Natural killer cell (primary cell): ENCODE data around the gene DALRD3. TPM values are rescaled to one million over a fixed set of nuclear protein-coding genes. Genes with fewer than 3 reads are reported as not detected.
A peak's percentile ranks its signal among the peaks of the same experiment; 100 is the strongest.

Source experiments
- ATAC-seq, 3 donors: fragments of 150-1000 bp in 2 of 3; fragments of 200-7000 bp in 1 of 3; cut with Tn5 transposase; 1 replicate in 1 of 3; 2 replicates in 2 of 3; pipeline ENCODE4 v1.10.0; 2021; ENCODE audit warnings: mild to moderate bottlenecking in 2 of 3, moderate library complexity in 2 of 3
- DNase-seq, 2 donors: peaks; one replicate each; pipeline versions ENCODE4 v3.0.0 to v3.0.0-alpha.2; 2013 to 2021; ENCODE audit warnings: mixed read lengths in 1 of 2
- H3K27ac ChIP-seq: one replicate; pipeline ENCODE4 v1.5.1; 2013; ENCODE audit warnings: mild to moderate bottlenecking, low read length
- H3K27me3 ChIP-seq: one replicate; pipeline ENCODE4 v1.6.1; 2013; ENCODE audit warnings: low read length; ENCODE audit not compliant: control insufficient read depth, insufficient read depth
- H3K36me3 ChIP-seq: one replicate; pipeline ENCODE4 v1.6.1; 2013; ENCODE audit warnings: low read length; ENCODE audit not compliant: control insufficient read depth, insufficient read depth
- H3K4me1 ChIP-seq: one replicate; pipeline ENCODE4 v1.6.1; 2013; ENCODE audit warnings: low read length; ENCODE audit not compliant: control insufficient read depth, insufficient read depth
- H3K4me3 ChIP-seq: one replicate; pipeline ENCODE4 v1.5.1; 2013; ENCODE audit warnings: low read length
- H3K9me3 ChIP-seq: one replicate; pipeline ENCODE4 v1.6.1; 2013; ENCODE audit warnings: low read length; ENCODE audit not compliant: control insufficient read depth, insufficient read depth
- H3K27ac Mint-ChIP-seq, 2 donors: one replicate each; pipeline ENCODE4 v1.8.0; 2022; ENCODE audit warnings: mild to moderate bottlenecking in 2 of 2, mixed read lengths in 2 of 2, moderate library complexity in 1 of 2
- H3K27me3 Mint-ChIP-seq, 2 donors: one replicate each; pipeline ENCODE4 v1.8.0; 2022; ENCODE audit warnings: low read depth in 2 of 2, mixed read lengths in 2 of 2
- H3K36me3 Mint-ChIP-seq: one replicate; pipeline ENCODE4 v1.8.0; 2022; ENCODE audit warnings: mixed read lengths
- H3K4me1 Mint-ChIP-seq, 2 donors: one replicate each; pipeline ENCODE4 v1.8.0; 2022; ENCODE audit warnings: mixed read lengths in 2 of 2
- H3K4me3 Mint-ChIP-seq: one replicate; pipeline ENCODE4 v1.8.0; 2022; ENCODE audit warnings: mild to moderate bottlenecking, moderate library complexity, mixed read lengths
- H3K9me3 Mint-ChIP-seq, 2 donors: one replicate each; pipeline ENCODE4 v1.8.0; 2022; ENCODE audit warnings: mixed read lengths in 2 of 2
- whole genome bisulfite sequencing: methylation state at CpG from one replicate; pipeline ENCODE4 v1.1.7; 2013; ENCODE audit warnings: missing lambda C conversion rate; ENCODE audit not compliant: insufficient coverage; 5-methylcytosine and 5-hydroxymethylcytosine counted together
- intact Hi-C: fragments of 100-400 bp; cut with micrococcal nuclease; formaldehyde crosslinking; loops from one replicate; pipeline ENCODE4 v1.14.2; 2022
- total RNA-seq, 4 donors: library from RNA; stranded (reverse); fragments of 120-200 nt in 1 of 4; gene quantifications; one replicate each; pipeline versions ENCODE4 v1.2.3 to v1.2.4, GENCODE V29; 2013 to 2022
- TF ChIP-seq, protein P1 (sequence below): fragments of 200-600 bp; IDR thresholded peaks from one replicate; pipeline ENCODE4 v1.8.0; 2022; ENCODE audit warnings: antibody characterized with exemption

Gene DALRD3
- total RNA-seq, 3 donors from 2014 or later (not counting 1 experiment from before 2014, with no cell fraction given), result 16.8 to 20.1 (median 18.0) TPM

DNA sequence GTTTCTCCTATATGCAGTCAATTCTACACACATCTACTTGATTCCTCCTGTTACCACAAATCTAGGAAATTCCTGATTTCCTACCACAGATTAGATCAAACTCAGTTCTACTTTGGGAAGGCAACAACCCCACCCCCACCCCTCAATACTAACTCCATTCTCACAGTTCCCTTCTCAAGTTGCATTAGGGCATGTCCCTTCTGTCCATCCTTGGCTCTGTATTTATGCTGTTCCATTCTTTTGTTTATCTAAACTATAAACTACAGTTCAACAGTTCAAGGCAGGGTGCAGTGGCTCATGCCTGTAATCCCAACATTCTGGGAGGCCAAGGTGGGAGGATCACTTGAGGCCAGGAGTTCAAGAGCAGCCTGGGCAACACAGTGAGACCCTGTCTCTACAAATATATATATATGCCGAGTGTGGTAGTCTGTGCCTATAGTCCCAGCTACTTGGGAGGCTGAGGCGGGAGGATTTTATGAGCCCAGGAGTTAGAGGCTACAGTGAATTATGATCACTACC lies 36.0 kb upstream of the DALRD3 start:
- peaks cover 45% of the 10 kb centered on the region for H3K36me3 ChIP-seq
- TF ChIP-seq, protein P1, sequence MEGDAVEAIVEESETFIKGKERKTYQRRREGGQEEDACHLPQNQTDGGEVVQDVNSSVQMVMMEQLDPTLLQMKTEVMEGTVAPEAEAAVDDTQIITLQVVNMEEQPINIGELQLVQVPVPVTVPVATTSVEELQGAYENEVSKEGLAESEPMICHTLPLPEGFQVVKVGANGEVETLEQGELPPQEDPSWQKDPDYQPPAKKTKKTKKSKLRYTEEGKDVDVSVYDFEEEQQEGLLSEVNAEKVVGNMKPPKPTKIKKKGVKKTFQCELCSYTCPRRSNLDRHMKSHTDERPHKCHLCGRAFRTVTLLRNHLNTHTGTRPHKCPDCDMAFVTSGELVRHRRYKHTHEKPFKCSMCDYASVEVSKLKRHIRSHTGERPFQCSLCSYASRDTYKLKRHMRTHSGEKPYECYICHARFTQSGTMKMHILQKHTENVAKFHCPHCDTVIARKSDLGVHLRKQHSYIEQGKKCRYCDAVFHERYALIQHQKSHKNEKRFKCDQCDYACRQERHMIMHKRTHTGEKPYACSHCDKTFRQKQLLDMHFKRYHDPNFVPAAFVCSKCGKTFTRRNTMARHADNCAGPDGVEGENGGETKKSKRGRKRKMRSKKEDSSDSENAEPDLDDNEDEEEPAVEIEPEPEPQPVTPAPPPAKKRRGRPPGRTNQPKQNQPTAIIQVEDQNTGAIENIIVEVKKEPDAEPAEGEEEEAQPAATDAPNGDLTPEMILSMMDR, result no peak
- no peak for DNase-seq
- H3K4me3 ChIP-seq, result no peak overlapping the region
- Mint-ChIP-seq H3K4me1 (peaks cover 15 to 18% of the 10 kb centered on the region in 2 donors), H3K27me3 (no peaks in the 10 kb centered on the region), H3K4me3 (no peak overlapping the region), H3K36me3 (peaks cover 8% of the 10 kb centered on the region), H3K27ac (peak overlapping the region; percentile 36 to 42), H3K9me3 (no peaks in the 10 kb centered on the region)
- no peaks in the 10 kb centered on the region for H3K27me3 ChIP-seq
- no peak overlapping the region for H3K27ac ChIP-seq
- H3K9me3 ChIP-seq, result no peaks in the 10 kb centered on the region
- WGBS, result 100% methylated on average over 2 of the region's 2 CpGs
- no peak for ATAC-seq
- intact Hi-C loops, result no loop called here
- H3K4me1 ChIP-seq, result no peaks in the 10 kb centered on the region

DNA sequence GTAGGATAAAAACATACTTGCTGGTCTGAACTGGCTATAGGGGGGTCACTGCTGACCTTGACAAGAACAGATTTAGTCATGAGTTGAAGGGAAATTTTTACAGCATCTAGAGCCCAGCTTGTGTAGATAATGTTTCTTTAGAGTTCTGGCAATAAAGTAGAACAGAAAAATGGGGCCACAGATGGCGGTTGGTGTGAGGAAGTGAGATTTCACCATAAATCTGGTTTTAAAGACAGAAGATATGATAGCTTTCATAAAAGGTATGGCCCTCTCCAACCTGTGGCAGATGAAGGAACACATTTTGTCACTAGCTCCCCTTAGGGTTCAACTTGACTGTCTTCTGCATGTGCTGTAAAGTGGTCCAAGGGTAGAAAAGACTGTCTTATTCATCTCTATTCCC lies 35.2 kb upstream of the DALRD3 start:
- TF ChIP-seq, protein P1, result no peak
- peaks cover 8% of the 10 kb centered on the region for H3K36me3 Mint-ChIP-seq
- DNase-seq, result no peak
- 80% methylated on average over 1 of the region's 1 CpG for whole genome bisulfite sequencing
- no peaks in the 10 kb centered on the region for H3K27me3 ChIP-seq
- peaks cover 15 to 18% of the 10 kb centered on the region in 2 donors for H3K4me1 Mint-ChIP-seq
- no peaks in the 10 kb centered on the region for H3K4me1 ChIP-seq
- H3K4me3 Mint-ChIP-seq, result no peak overlapping the region
- H3K27ac Mint-ChIP-seq, result peak overlapping the region in 1 of 2 donors; percentile 36
- peaks cover 45% of the 10 kb centered on the region for H3K36me3 ChIP-seq
- H3K27ac ChIP-seq, result no peak overlapping the region
- no peak overlapping the region for H3K4me3 ChIP-seq
- no peaks in the 10 kb centered on the region for H3K9me3 Mint-ChIP-seq
- H3K27me3 Mint-ChIP-seq, result no peaks in the 10 kb centered on the region
- ATAC-seq, result no peak
- no peaks in the 10 kb centered on the region for H3K9me3 ChIP-seq
- intact Hi-C loops, result no loop called here

DNA sequence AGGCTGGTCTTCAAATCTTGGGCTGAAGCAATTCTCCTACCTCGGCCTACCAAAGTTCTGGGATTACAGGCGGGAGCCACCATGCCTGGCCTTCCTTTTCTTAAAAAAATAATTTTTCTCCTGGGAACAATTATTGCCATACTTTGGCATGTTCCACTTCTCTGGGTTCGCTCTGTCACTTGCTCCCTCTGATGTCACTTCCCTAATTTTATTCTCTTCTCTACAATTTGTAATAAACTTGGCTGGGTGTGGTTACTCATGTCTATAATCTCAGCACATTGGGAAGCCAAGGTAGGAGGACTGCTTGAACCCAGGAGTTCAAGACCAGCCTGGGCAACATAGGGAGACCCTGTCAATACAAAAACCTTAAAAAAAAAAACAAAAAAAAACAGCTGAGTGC lies 16.9 kb upstream of the DALRD3 start:
- ATAC-seq, result no peak
- no peaks in the 10 kb centered on the region for H3K9me3 Mint-ChIP-seq
- H3K36me3 Mint-ChIP-seq, result peaks cover 13% of the 10 kb centered on the region
- DNase-seq, result no peak
- 93% methylated on average over 3 of the region's 3 CpGs for WGBS
- intact Hi-C loops, result no loop called here
- Histone ChIP-seq H3K4me3 (no peak overlapping the region), H3K27ac (no peak overlapping the region), H3K27me3 (no peaks in the 10 kb centered on the region), H3K9me3 (no peaks in the 10 kb centered on the region), H3K36me3 (peaks cover 58% of the 10 kb centered on the region), H3K4me1 (no peaks in the 10 kb centered on the region)
- no peaks in the 10 kb centered on the region for H3K4me1 Mint-ChIP-seq
- no peak overlapping the region for H3K4me3 Mint-ChIP-seq
- TF ChIP-seq, protein P1, result no peak
- H3K27ac Mint-ChIP-seq, result peak overlapping the region in 1 of 2 donors; percentile 41
- H3K27me3 Mint-ChIP-seq, result no peaks in the 10 kb centered on the region

DNA sequence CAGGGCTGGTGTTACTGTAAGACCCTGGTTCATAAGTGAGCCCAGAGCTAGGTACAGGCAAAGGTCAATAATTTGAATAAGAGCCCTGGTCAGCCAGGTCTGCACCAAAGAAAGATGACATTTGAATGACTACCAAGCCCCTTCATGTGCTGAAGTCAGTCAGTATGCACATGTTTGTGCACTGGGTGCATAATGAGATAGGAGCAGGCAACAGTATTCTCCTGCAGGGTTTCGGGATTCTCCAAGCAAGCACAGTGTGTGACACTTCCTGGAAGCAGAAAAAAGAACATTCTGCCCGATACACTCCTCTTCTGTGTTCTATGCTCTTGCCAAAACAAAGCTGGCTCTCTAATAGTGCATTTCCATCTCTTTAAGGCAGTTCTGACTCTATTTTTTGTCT lies 16.3 kb upstream of the DALRD3 start:
- Mint-ChIP-seq H3K27me3 (no peaks in the 10 kb centered on the region), H3K4me1 (peaks cover 1 to 3% of the 10 kb centered on the region in 2 donors), H3K9me3 (no peaks in the 10 kb centered on the region), H3K4me3 (no peak overlapping the region), H3K36me3 (peaks cover 13% of the 10 kb centered on the region), H3K27ac (peak overlapping the region in 1 of 2 donors; percentile 41)
- Histone ChIP-seq H3K27ac (no peak overlapping the region), H3K27me3 (no peaks in the 10 kb centered on the region), H3K4me1 (no peaks in the 10 kb centered on the region), H3K36me3 (peaks cover 59% of the 10 kb centered on the region), H3K4me3 (no peak overlapping the region), H3K9me3 (no peaks in the 10 kb centered on the region)
- DNase-seq, result no peak
- TF ChIP-seq, protein P1, result no peak
- intact Hi-C loops, result no loop called here
- no peak for ATAC-seq
- WGBS, result 96% methylated on average over 2 of the region's 2 CpGs
